BE2C (cell line): Measurements from ENCODE around the gene DFFB.

ENCODE experiments used
- DNase-seq: peaks from one replicate; pipeline ENCODE4 v3.0.0-alpha.2; 2020
- H3K27me3 ChIP-seq: fragments of 250-450 bp; sonication (Bioruptor Pico); 2 replicates; pipeline ENCODE4 v1.5.1; 2020; ENCODE audit warnings: mild to moderate bottlenecking
- H3K36me3 ChIP-seq: fragments of 250-450 bp; sonication (Bioruptor Pico); 2 replicates; pipeline ENCODE4 v1.5.1; 2020; ENCODE audit warnings: mild to moderate bottlenecking
- H3K4me1 ChIP-seq: fragments of 250-450 bp; sonication (Bioruptor Pico); 2 replicates; pipeline ENCODE4 v1.5.1; 2020
- H3K4me3 ChIP-seq: 2 replicates; pipeline ENCODE4 v1.5.1; 2011; ENCODE audit warnings: low read depth, low read length
- H3K9me3 ChIP-seq: fragments of 250-450 bp; sonication (Bioruptor Pico); 2 replicates; pipeline ENCODE4 v1.5.1; 2020
- TF ChIP-seq, protein P1 (sequence below): IDR thresholded peaks from 2 replicates; pipeline ENCODE4 v1.5.1; 2012; ENCODE audit warnings: mild to moderate bottlenecking, low read depth, low read length

DFFB gene

GRCh38 chr1:3847081-3847480 lies 10.2 kb upstream of the DFFB start:
- Histone ChIP-seq H3K4me1 (no peaks in the 10 kb centered on the region), H3K36me3 (no peaks in the 10 kb centered on the region), H3K27me3 (no peaks in the 10 kb centered on the region), H3K4me3 (no peak overlapping the region), H3K9me3 (no peaks in the 10 kb centered on the region)
- TF ChIP-seq, protein P1, sequence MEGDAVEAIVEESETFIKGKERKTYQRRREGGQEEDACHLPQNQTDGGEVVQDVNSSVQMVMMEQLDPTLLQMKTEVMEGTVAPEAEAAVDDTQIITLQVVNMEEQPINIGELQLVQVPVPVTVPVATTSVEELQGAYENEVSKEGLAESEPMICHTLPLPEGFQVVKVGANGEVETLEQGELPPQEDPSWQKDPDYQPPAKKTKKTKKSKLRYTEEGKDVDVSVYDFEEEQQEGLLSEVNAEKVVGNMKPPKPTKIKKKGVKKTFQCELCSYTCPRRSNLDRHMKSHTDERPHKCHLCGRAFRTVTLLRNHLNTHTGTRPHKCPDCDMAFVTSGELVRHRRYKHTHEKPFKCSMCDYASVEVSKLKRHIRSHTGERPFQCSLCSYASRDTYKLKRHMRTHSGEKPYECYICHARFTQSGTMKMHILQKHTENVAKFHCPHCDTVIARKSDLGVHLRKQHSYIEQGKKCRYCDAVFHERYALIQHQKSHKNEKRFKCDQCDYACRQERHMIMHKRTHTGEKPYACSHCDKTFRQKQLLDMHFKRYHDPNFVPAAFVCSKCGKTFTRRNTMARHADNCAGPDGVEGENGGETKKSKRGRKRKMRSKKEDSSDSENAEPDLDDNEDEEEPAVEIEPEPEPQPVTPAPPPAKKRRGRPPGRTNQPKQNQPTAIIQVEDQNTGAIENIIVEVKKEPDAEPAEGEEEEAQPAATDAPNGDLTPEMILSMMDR: no peak
- no peak for DNase-seq

DNA sequence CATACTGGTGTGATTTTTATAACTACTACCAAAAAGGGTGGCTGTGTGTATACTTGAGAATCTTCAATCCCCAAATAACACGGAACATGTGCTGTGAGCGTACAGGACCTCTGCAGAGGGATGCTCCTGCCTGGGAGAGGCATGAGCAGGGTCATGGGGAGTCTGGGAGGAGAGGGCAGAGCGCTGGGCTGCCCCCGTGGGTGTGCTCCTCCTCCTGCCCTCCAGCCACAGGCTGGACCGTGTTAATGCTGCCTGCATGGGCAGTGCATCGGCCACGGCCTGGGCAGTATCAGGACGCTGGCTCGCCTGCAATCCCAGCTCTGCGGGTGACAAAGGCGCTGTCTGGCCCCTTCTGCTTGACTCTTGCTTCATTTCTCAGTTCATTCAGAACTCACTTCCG lies 6.4 kb upstream of the DFFB start:
- Histone ChIP-seq H3K36me3 (no peaks in the 10 kb centered on the region), H3K27me3 (no peaks in the 10 kb centered on the region), H3K4me3 (no peak overlapping the region), H3K4me1 (no peaks in the 10 kb centered on the region), H3K9me3 (no peaks in the 10 kb centered on the region)
- DNase-seq: no peak
- TF ChIP-seq, protein P1: no peak

GRCh38 chr1:3851292-3851691 lies 6.0 kb upstream of the DFFB start:
- no peak for DNase-seq
- Histone ChIP-seq H3K9me3 (no peaks in the 10 kb centered on the region), H3K36me3 (no peaks in the 10 kb centered on the region), H3K4me3 (no peak overlapping the region), H3K27me3 (no peaks in the 10 kb centered on the region), H3K4me1 (no peaks in the 10 kb centered on the region)
- TF ChIP-seq, protein P1: no peak

- H3K4me3 ChIP-seq: no peak overlapping the region
- no peaks in the 10 kb centered on the region for H3K27me3 ChIP-seq
- no peaks in the 10 kb centered on the region for H3K36me3 ChIP-seq
- no peaks in the 10 kb centered on the region for H3K9me3 ChIP-seq
- no peak for DNase-seq
- no peaks in the 10 kb centered on the region for H3K4me1 ChIP-seq
- TF ChIP-seq, protein P1: no peak
These were observed 5.2 kb upstream of the DFFB start for GRCh38 chr1:3852091-3852490.

DNA sequence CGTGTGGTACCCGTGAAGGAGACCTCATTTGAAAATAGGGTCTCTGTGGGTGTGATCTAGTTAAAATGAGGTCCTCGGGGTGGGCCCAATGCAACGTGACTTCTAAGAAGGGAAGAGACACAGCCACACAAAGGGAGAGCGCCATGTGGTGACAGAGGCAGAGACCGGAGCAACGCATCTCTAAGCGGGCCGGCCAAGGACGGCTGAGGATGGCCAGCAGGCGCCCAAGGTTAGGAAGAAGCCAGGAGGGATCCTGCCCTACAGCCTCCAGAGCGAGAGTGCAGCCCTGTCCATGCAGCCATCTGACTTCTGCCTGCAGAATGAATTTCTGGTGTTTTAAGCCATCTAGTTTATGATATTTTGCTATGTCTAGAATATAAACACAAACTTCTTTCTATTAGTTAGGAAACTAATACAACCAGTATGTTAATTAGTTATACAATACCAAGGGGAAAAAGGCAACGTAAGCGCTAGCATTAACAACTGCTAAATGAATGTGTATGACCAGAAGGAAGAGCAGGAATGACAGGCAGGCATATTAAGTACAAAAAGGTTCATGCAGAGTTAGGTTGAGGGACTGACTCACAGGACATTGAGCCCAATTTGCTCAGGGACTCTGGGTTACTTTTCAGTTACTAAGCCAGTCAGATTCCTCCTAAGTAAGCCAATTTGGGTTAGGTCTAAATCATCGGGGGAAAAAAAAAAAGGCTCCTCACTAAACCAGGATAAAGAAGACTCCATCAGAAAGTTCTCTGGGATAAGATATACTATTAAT lies 4.4 kb upstream of the DFFB start:
- H3K27me3 ChIP-seq: no peaks in the 10 kb centered on the region
- H3K36me3 ChIP-seq: no peaks in the 10 kb centered on the region
- H3K4me1 ChIP-seq: no peaks in the 10 kb centered on the region

DNA sequence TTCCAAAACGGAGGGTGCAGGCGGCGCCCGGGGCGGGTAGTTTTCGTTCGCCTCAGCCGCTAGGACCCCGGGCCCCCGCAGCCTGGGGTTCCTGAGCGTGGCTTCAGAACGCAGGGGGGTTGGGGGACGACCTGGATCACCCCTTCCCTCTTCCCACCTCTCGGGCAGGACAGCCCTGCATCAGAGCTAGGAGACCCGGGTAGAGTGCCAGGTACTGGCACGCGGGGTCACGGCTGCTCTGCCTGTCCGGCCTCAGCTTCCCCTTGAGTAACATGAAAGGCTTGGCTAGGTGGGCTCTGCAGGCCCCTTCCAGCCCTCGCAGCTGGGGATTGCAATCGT lies 484 bp downstream of the DFFB start:
- peak overlapping the region; percentile 71 for H3K4me3 ChIP-seq
- no peaks in the 10 kb centered on the region for H3K36me3 ChIP-seq
- H3K27me3 ChIP-seq: no peaks in the 10 kb centered on the region
- no peaks in the 10 kb centered on the region for H3K9me3 ChIP-seq
- TF ChIP-seq, protein P1: no peak
- DNase-seq: no peak
- no peaks in the 10 kb centered on the region for H3K4me1 ChIP-seq

More for the DNA sequence above, 4.4 kb upstream of the DFFB start:
- TF ChIP-seq, protein P1: no peak
- no peaks in the 10 kb centered on the region for H3K9me3 ChIP-seq
- DNase-seq: no peak
- no peak overlapping the region for H3K4me3 ChIP-seq
